GM04503 (cell line): ENCODE measurements around the gene HMX1.

Source experiments
- DNase-seq: peaks from one replicate; pipeline ENCODE4 v3.0.0-alpha.2; 2012; ENCODE audit warnings: low read depth

HMX1 gene

GRCh38 chr4:8909548-8909947, 37.9 kb upstream of the HMX1 start:
- DNase-seq, result no peak

GRCh38 chr4:8908206-8908893, 36.7 kb upstream of the HMX1 start:
- DNase-seq, result no peak

- DNase-seq, result no peak
Observed at GRCh38 chr4:8907596-8908205, 36.1 kb upstream of the HMX1 start.

- DNase-seq, result no peak
Observed at GRCh38 chr4:8906991-8907595, 35.5 kb upstream of the HMX1 start.

- DNase-seq, result no peak
Observed at GRCh38 chr4:8906668-8906970, 35.0 kb upstream of the HMX1 start.

GRCh38 chr4:8905773-8906667, 34.4 kb upstream of the HMX1 start:
- DNase-seq, result no peak

GRCh38 chr4:8905226-8905772, 33.7 kb upstream of the HMX1 start:
- DNase-seq, result no peak

GRCh38 chr4:8904666-8905065, 33.0 kb upstream of the HMX1 start:
- no peak for DNase-seq

- DNase-seq, result no peak
Observed at GRCh38 chr4:8904041-8904501, 32.4 kb upstream of the HMX1 start.

GRCh38 chr4:8901335-8901734, 29.7 kb upstream of the HMX1 start:
- DNase-seq, result no peak

- DNase-seq, result no peak
Observed at GRCh38 chr4:8900588-8900987, 28.9 kb upstream of the HMX1 start.

- DNase-seq, result no peak
Observed at GRCh38 chr4:8898419-8898818, 26.8 kb upstream of the HMX1 start.

GRCh38 chr4:8897251-8898167, 25.9 kb upstream of the HMX1 start:
- no peak for DNase-seq

- DNase-seq, result no peak
Observed at GRCh38 chr4:8896506-8896905, 24.9 kb upstream of the HMX1 start.

- no peak for DNase-seq
Observed at GRCh38 chr4:8896071-8896470, 24.4 kb upstream of the HMX1 start.

GRCh38 chr4:8895295-8895694, 23.7 kb upstream of the HMX1 start:
- no peak for DNase-seq

- no peak for DNase-seq
Observed at GRCh38 chr4:8894424-8894816, 22.8 kb upstream of the HMX1 start.

- DNase-seq, result no peak
Observed at GRCh38 chr4:8893624-8894423, 22.2 kb upstream of the HMX1 start.

- DNase-seq, result no peak
Observed at GRCh38 chr4:8893227-8893623, 21.6 kb upstream of the HMX1 start.

- DNase-seq, result no peak
Observed at GRCh38 chr4:8892556-8893226, 21.1 kb upstream of the HMX1 start.
